IMR-90 (cell line): ENCODE measurements around the gene GGN. TPM values are rescaled to one million over a fixed set of nuclear protein-coding genes. Genes with fewer than 3 reads are reported as not detected.

ENCODE experiments used
- ATAC-seq: fragments of 200-7000 bp; cut with Tn5 transposase; 2 replicates; pipeline ENCODE4 v1.9.1; 2020; ENCODE audit warnings: low read depth, mild to moderate bottlenecking, moderate library complexity
- BruUV-seq: library from RNA; stranded (reverse); fragments of 400-500 nt; replicated peaks from 2 replicates; lab custom pipeline; 2021; lab: Mats Ljungman, UMichigan
- CTCF ChIA-PET: fragments of 300-600 bp; formaldehyde crosslinking; extraction: SDS; loops from one replicate; lab custom pipeline; 2021; ENCODE audit warnings: antibody characterized with exemption; lab: Yijun Ruan, JAX
- POLR2A ChIA-PET: fragments of 300-600 bp; sonication (Branson Sonifier 250); formaldehyde crosslinking; loops from one replicate; lab custom pipeline; 2022; ENCODE audit warnings: antibody characterized with exemption; ENCODE audit not compliant: unreplicated experiment; lab: Charles Lee
- DNase-seq: peaks from one replicate; pipeline ENCODE4 v3.0.0; 2013
- H2AFZ ChIP-seq: replicated peaks from 2 replicates; pipeline ENCODE3; 2013; ENCODE audit warnings: low read length, mild to moderate bottlenecking; ENCODE audit not compliant: poor library complexity
- H2AK5ac ChIP-seq: 2 replicates; pipeline ENCODE4 v1.6.1; 2013; ENCODE audit warnings: low read depth, low read length, inconsistent platforms
- H2AK9ac ChIP-seq: replicated peaks from 2 replicates; pipeline ENCODE3; 2013; ENCODE audit warnings: mild to moderate bottlenecking, low read depth, low read length, moderate library complexity; ENCODE audit not compliant: poor library complexity
- H2BK120ac ChIP-seq: 2 replicates; pipeline ENCODE4 v1.6.1; 2013; ENCODE audit warnings: low read depth, low read length, inconsistent platforms
- H2BK15ac ChIP-seq: 3 replicates; pipeline ENCODE4 v1.6.1; 2013; ENCODE audit warnings: low read depth, low read length, inconsistent platforms
- H2BK20ac ChIP-seq: 2 replicates; pipeline ENCODE4 v1.6.1; 2013; ENCODE audit warnings: low read depth, mild to moderate bottlenecking, inconsistent platforms, low read length, moderate library complexity
- H2BK5ac ChIP-seq: 2 replicates; pipeline ENCODE4 v1.6.1; 2013; ENCODE audit warnings: mild to moderate bottlenecking, low read depth, low read length, inconsistent platforms; ENCODE audit not compliant: poor library complexity, severe bottlenecking
- H3K14ac ChIP-seq: replicated peaks from 2 replicates; pipeline ENCODE4 v1.6.1; 2013; ENCODE audit warnings: low read depth, low read length, inconsistent platforms
- H3K18ac ChIP-seq: 2 replicates; pipeline ENCODE4 v1.6.1; 2013; ENCODE audit warnings: low read depth, low read length, control low read depth
- H3K23ac ChIP-seq: 2 replicates; pipeline ENCODE4 v1.6.1; 2013; ENCODE audit warnings: low read depth, low read length, inconsistent platforms
- H3K27ac ChIP-seq: 2 replicates; pipeline ENCODE4 v1.5.1; 2013; ENCODE audit warnings: mild to moderate bottlenecking, control low read depth, low read length; ENCODE audit not compliant: insufficient read depth
- H3K27me3 ChIP-seq: 2 replicates; pipeline ENCODE4 v1.6.1; 2013; ENCODE audit warnings: low read length; ENCODE audit not compliant: control insufficient read depth, insufficient read depth
- H3K36me3 ChIP-seq: 2 replicates; pipeline ENCODE4 v1.6.1; 2013; ENCODE audit warnings: low read length, mixed read lengths; ENCODE audit not compliant: control insufficient read depth, insufficient read depth
- H3K4ac ChIP-seq: 2 replicates; pipeline ENCODE4 v1.6.1; 2013; ENCODE audit warnings: low read depth, low read length, inconsistent platforms
- H3K4me1 ChIP-seq: 2 replicates; pipeline ENCODE4 v1.6.1; 2013; ENCODE audit warnings: low read length, mixed read lengths; ENCODE audit not compliant: control insufficient read depth, insufficient read depth
- H3K4me2 ChIP-seq: 2 replicates; pipeline ENCODE4 v1.6.1; 2013; ENCODE audit warnings: low read depth, mild to moderate bottlenecking, control low read depth, low read length, moderate library complexity
- H3K4me3 ChIP-seq: 2 replicates; pipeline ENCODE4 v1.5.1; 2013; ENCODE audit warnings: low read depth, mild to moderate bottlenecking, control low read depth, low read length, moderate library complexity; ENCODE audit not compliant: insufficient read depth
- H3K56ac ChIP-seq: 2 replicates; pipeline ENCODE4 v1.6.1; 2013; ENCODE audit warnings: low read length, inconsistent platforms; ENCODE audit not compliant: insufficient read depth; ENCODE audit errors: extremely low read depth
- H3K79me1 ChIP-seq, 2 experiments: 2 replicates each; pipeline ENCODE4 v1.6.1; 2013; ENCODE audit warnings: low read length in 2 of 2, inconsistent platforms in 1 of 2, low read depth in 1 of 2
- H3K9ac ChIP-seq: 2 replicates; pipeline ENCODE4 v1.6.1; 2013; ENCODE audit warnings: low read depth, low read length, control low read depth
- H3K9me1 ChIP-seq: 2 replicates; pipeline ENCODE4 v1.6.1; 2013; ENCODE audit warnings: low read length, inconsistent platforms; ENCODE audit not compliant: insufficient read depth
- H3K9me3 ChIP-seq: 2 replicates; pipeline ENCODE4 v1.6.1; 2013; ENCODE audit warnings: low read length; ENCODE audit not compliant: control insufficient read depth, insufficient read depth
- H4K20me1 ChIP-seq: 2 replicates; pipeline ENCODE4 v1.6.1; 2013; ENCODE audit warnings: low read length, inconsistent platforms; ENCODE audit not compliant: insufficient read depth
- H4K5ac ChIP-seq: 2 replicates; pipeline ENCODE4 v1.6.1; 2013; ENCODE audit warnings: mild to moderate bottlenecking, low read depth, low read length, control low read depth
- H4K8ac ChIP-seq, 2 experiments: 2 replicates each; pipeline ENCODE4 v1.6.1; 2013; ENCODE audit warnings: low read depth in 2 of 2, low read length in 2 of 2, control low read depth in 1 of 2, inconsistent platforms in 1 of 2
- H4K91ac ChIP-seq: 2 replicates; pipeline ENCODE4 v1.6.1; 2013; ENCODE audit warnings: low read depth, low read length, inconsistent platforms; ENCODE audit not compliant: insufficient read depth
- BHLHE40 ChIP-seq: fragments of 150-350 bp; IDR thresholded peaks from 2 replicates; pipeline ENCODE4 v1.6.1; 2016; ENCODE audit warnings: mild to moderate bottlenecking, low read depth, low read length
- CEBPB ChIP-seq: IDR thresholded peaks from 2 replicates; pipeline ENCODE4 v1.6.1; 2012; ENCODE audit warnings: low read depth, low read length, improper control_type of control experiment
- CHD1 ChIP-seq: IDR thresholded peaks from 2 replicates; pipeline ENCODE4 v1.6.1; 2012; ENCODE audit warnings: low read depth, low read length, improper control_type of control experiment
- CTCF ChIP-seq: conservative IDR thresholded peaks from 2 replicates; pipeline ENCODE4 v1.5.1; 2012; ENCODE audit warnings: mild to moderate bottlenecking, low read depth, low read length, improper control_type of control experiment
- ELK1 ChIP-seq: fragments of 150-350 bp; IDR thresholded peaks from 2 replicates; pipeline ENCODE4 v1.6.1; 2016; ENCODE audit warnings: low read depth, mild to moderate bottlenecking, low read length, moderate library complexity, borderline replicate concordance
- FOS ChIP-seq: fragments of 150-350 bp; IDR thresholded peaks from 2 replicates; pipeline ENCODE4 v1.6.1; 2016; ENCODE audit warnings: low read depth, low read length
- MAFK ChIP-seq: IDR thresholded peaks from 2 replicates; pipeline ENCODE4 v1.6.1; 2012; ENCODE audit warnings: low read depth, low read length, improper control_type of control experiment
- MAZ ChIP-seq: IDR thresholded peaks from 2 replicates; pipeline ENCODE4 v1.6.1; 2012; ENCODE audit warnings: low read depth, mild to moderate bottlenecking, low read length, improper control_type of control experiment, moderate library complexity, borderline replicate concordance
- NFE2L2 ChIP-seq: fragments of 150-350 bp; IDR thresholded peaks from 2 replicates; pipeline ENCODE4 v1.6.1; 2016; ENCODE audit warnings: low read depth, mild to moderate bottlenecking, low read length
- POLR2A ChIP-seq: IDR thresholded peaks from 2 replicates; pipeline ENCODE4 v1.6.1; 2012; ENCODE audit warnings: mild to moderate bottlenecking, low read depth, low read length
- RAD21 ChIP-seq: IDR thresholded peaks from 2 replicates; pipeline ENCODE4 v1.6.1; 2012; ENCODE audit warnings: low read length, improper control_type of control experiment
- RCOR1 ChIP-seq: IDR thresholded peaks from 2 replicates; pipeline ENCODE4 v1.6.1; 2012; ENCODE audit warnings: mild to moderate bottlenecking, low read length, improper control_type of control experiment; ENCODE audit not compliant: insufficient replicate concordance
- RFX5 ChIP-seq: IDR thresholded peaks from 2 replicates; pipeline ENCODE4 v1.8.0; 2012; ENCODE audit warnings: low read depth, mild to moderate bottlenecking, low read length, moderate library complexity
- SMC3 ChIP-seq: fragments of 150-350 bp; IDR thresholded peaks from 2 replicates; pipeline ENCODE4 v1.6.1; 2016; ENCODE audit warnings: low read depth, mild to moderate bottlenecking, antibody characterized with exemption, low read length, moderate library complexity
- USF2 ChIP-seq: fragments of 150-350 bp; IDR thresholded peaks from 2 replicates; pipeline ENCODE4 v1.6.1; 2017; ENCODE audit warnings: mild to moderate bottlenecking, antibody characterized with exemption, low read length, low read depth
- WGBS, 2 experiments: methylation state at CpG; one replicate each; pipeline versions ENCODE4 v1.1.5 to v1.1.7; 2013; ENCODE audit warnings: missing lambda C conversion rate in 2 of 2; ENCODE audit not compliant: insufficient read length in 1 of 2; ENCODE audit errors: extremely low coverage in 2 of 2; 5-methylcytosine and 5-hydroxymethylcytosine counted together
- dilution Hi-C: fragments of 300-500 bp; cut with HindIII; formaldehyde crosslinking; loops from one replicate; pipeline ENCODE4 v1.14.3; 2018; ENCODE audit warnings: low sequenced_read_pairs; ENCODE audit not compliant: unreplicated experiment
- in situ Hi-C: fragments of 300-500 bp; cut with MboI; formaldehyde crosslinking; loops from 3 replicates; pipeline ENCODE4 v1.14.3; 2019; ENCODE audit warnings: low sequenced_read_pairs, inconsistent platforms, mixed read lengths
- intact Hi-C: fragments of 100-400 bp; cut with micrococcal nuclease; formaldehyde crosslinking; loops from 2 replicates; pipeline ENCODE4 v1.10.0; 2022
- polyA plus RNA-seq, 3 experiments: library from polyadenylated mRNA; depleted of rRNA; stranded (reverse); fragments of >200 nt; gene quantifications; 2 replicates each; pipeline ENCODE4 v1.2.3, GENCODE V29; 2012; ENCODE audit warnings: low replicate concordance in 1 of 3
- total RNA-seq: library from RNA; depleted of rRNA; stranded (reverse); fragments of >200 nt; gene quantifications from 2 replicates; pipeline ENCODE4 v1.2.3, GENCODE V29; 2012

Gene GGN
- total and polyA plus RNA-seq, 2 of the 4 experiments (the other 2 are of a cell fraction) = under 0.01 to 0.65 TPM

GRCh38 chr19:38392707-38393308, 5.0 kb upstream of the GGN start:
- H4K5ac ChIP-seq = no peak overlapping the region
- no peak overlapping the region for H3K18ac ChIP-seq
- no peak overlapping the region for H4K8ac ChIP-seq
- no peak overlapping the region for H2AK5ac ChIP-seq
- H3K4me1 ChIP-seq = peaks cover 4% of the 10 kb centered on the region
- no peak overlapping the region for H3K4me3 ChIP-seq
- no peak overlapping the region for H2AFZ ChIP-seq
- H3K79me1 ChIP-seq = peaks cover 11 to 31% of the 10 kb centered on the region in 2 experiments; a peak in 3 of 4 replicates
- H2BK15ac ChIP-seq = no peak overlapping the region
- dilution Hi-C loops = no loop called here
- H3K4me2 ChIP-seq = no peak overlapping the region
- no peak overlapping the region for H2AK9ac ChIP-seq
- H3K27me3 ChIP-seq = no peaks in the 10 kb centered on the region
- no peaks in the 10 kb centered on the region for H4K20me1 ChIP-seq
- DNase-seq (peak; percentile 63), ATAC-seq (peak; percentile 3; the same call in 1 of the 2 replicates)
- H3K23ac ChIP-seq = no peak overlapping the region
- no peak overlapping the region for H2BK5ac ChIP-seq
- H3K9me1 ChIP-seq = peaks cover 3% of the 10 kb centered on the region; the same call in 1 of the 2 replicates
- H3K9ac ChIP-seq = no peak overlapping the region
- no peaks in the 10 kb centered on the region for H3K9me3 ChIP-seq
- in situ Hi-C loops = no loop called here
- H2BK120ac ChIP-seq = no peak overlapping the region
- no peak overlapping the region for H4K91ac ChIP-seq
- intact Hi-C loops = no loop called here
- H3K4ac ChIP-seq = no peak overlapping the region
- H2BK20ac ChIP-seq = no peak overlapping the region
- no peak overlapping the region for H3K56ac ChIP-seq
- H3K14ac ChIP-seq = no peak overlapping the region
- H3K27ac ChIP-seq = no peak overlapping the region
- ChIA-PET POLR2A (interaction anchor here (0.5 kb wide), 1 partner anchor 192 kb away, joined by 3 read pairs; no protein-coding TSS in a partner anchor), CTCF (interaction anchor here (0.6 to 1.0 kb wide), 2 partner anchors 10 to 476 kb away, joined by 3 read pairs; partner anchors contain the start of gene FAM98C)
- WGBS, 2 experiments = 83% methylated on average over 4 of the region's 6 CpGs; no CpG with 5 or more reads in 1 of the 2 experiments
- H3K36me3 ChIP-seq = peaks cover 25% of the 10 kb centered on the region
- no TSS peak for BruUV-seq
- no peak for TF ChIP-seq USF2
- peak; percentile 61 for TF ChIP-seq RFX5
- TF ChIP-seq POLR2A = no peak
- TF ChIP-seq ELK1 = no peak
- no peak for TF ChIP-seq CEBPB
- no peak for TF ChIP-seq NFE2L2
- peak; percentile 56; the same call in 1 of the 2 replicates for TF ChIP-seq MAZ
- TF ChIP-seq SMC3 = no peak
- TF ChIP-seq MAFK = no peak
- TF ChIP-seq RAD21 = no peak
- no peak for TF ChIP-seq FOS
- TF ChIP-seq CHD1 = no peak
- no peak for TF ChIP-seq RCOR1
- no peak for TF ChIP-seq BHLHE40
- no peak for TF ChIP-seq CTCF
